Heart left ventricle (tissue), 16 donors: ENCODE data around the gene GRHL1. TPM values are rescaled to one million over a fixed set of nuclear protein-coding genes. Genes with fewer than 3 reads are reported as not detected.

Experiments used
- ATAC-seq, 4 donors: fragments of 200-7000 bp; cut with Tn5 transposase; one replicate each; pipeline ENCODE4 v1.9.1; 2020 to 2022; ENCODE audit warnings: moderate library complexity in 4 of 4, mild to moderate bottlenecking in 3 of 4, moderate number of reproducible peaks in 1 of 4
- DNase-seq, 5 donors: peaks; one replicate each; pipeline ENCODE4 v3.0.0-alpha.2; 2020
- H3K27ac ChIP-seq, 12 donors: fragments of 200-600 bp; sonication (generic) in 4 of 12; one replicate each; pipeline versions ENCODE4 v1.5.0 to v1.8.0; 2016 to 2022; ENCODE audit warnings: mild to moderate bottlenecking in 2 of 12
- H3K27me3 ChIP-seq, 9 donors: fragments of 200-600 bp; sonication (generic) in 2 of 9; one replicate each; pipeline versions ENCODE4 v1.5.1 to v1.8.0; 2016 to 2022; ENCODE audit warnings: mild to moderate bottlenecking in 3 of 9
- H3K36me3 ChIP-seq, 9 donors: fragments of 200-600 bp; sonication (generic) in 2 of 9; one replicate each; pipeline versions ENCODE4 v1.5.0 to v1.8.0; 2018 to 2022; ENCODE audit warnings: mild to moderate bottlenecking in 2 of 9
- H3K4me1 ChIP-seq, 12 donors: fragments of 200-600 bp; sonication (generic) in 4 of 12; one replicate each; pipeline versions ENCODE4 v1.5.0 to v1.8.0; 2016 to 2022; ENCODE audit warnings: mild to moderate bottlenecking in 3 of 12
- H3K4me3 ChIP-seq, 12 donors: fragments of 200-600 bp; sonication (generic) in 4 of 12; one replicate each; pipeline versions ENCODE4 v1.5.0 to v1.8.0; 2017 to 2022; ENCODE audit warnings: mild to moderate bottlenecking in 9 of 12, moderate library complexity in 4 of 12
- H3K9me3 ChIP-seq, 12 donors: fragments of 200-600 bp; sonication (generic) in 4 of 12; one replicate each; pipeline versions ENCODE4 v1.5.0 to v1.8.0; 2016 to 2022; ENCODE audit warnings: mild to moderate bottlenecking in 1 of 12
- CTCF ChIP-seq, 12 donors: fragments of 200-600 bp; sonication (generic) in 4 of 12; IDR thresholded peaks; one replicate each; pipeline versions ENCODE4 v1.5.0 to v1.8.0; 2018 to 2022; ENCODE audit warnings: antibody characterized with exemption in 12 of 12, mild to moderate bottlenecking in 5 of 12
- POLR2A ChIP-seq, 2 donors: fragments of 450-650 bp; IDR thresholded peaks; one replicate each; pipeline ENCODE4 v1.6.1; 2017; ENCODE audit warnings: antibody characterized with exemption in 2 of 2, mild to moderate bottlenecking in 2 of 2, moderate library complexity in 2 of 2
- WGBS, 4 donors: extraction: QIAGEN DNeasy Blood & Tissue Kit in 2 of 4; methylation state at CpG; one replicate each; pipeline versions ENCODE4 v1.1.5 to v1.1.7; 2013 to 2018; 5-methylcytosine and 5-hydroxymethylcytosine counted together
- intact Hi-C, 10 donors: fragments of 100-400 bp; cut with DNase I; formaldehyde crosslinking; loops; one replicate each; pipeline versions ENCODE4 v1.11.1 to v1.14.2; 2022
- polyA plus RNA-seq, 2 donors: library from polyadenylated mRNA; stranded (reverse); fragments of 200-250 nt; gene quantifications; one replicate each; pipeline ENCODE4 v1.2.3, GENCODE V29; 2013
- total RNA-seq, 9 donors: library from RNA; depleted of rRNA in 2 of 9; stranded (reverse); fragments of >200 nt in 2 of 9; fragmentation: NEBNext Ultra II Directional in 3 of 9; extraction: Animal tissue kit (Norgen Biotek cat#: 25700) in 3 of 9; gene quantifications; one replicate each; pipeline versions ENCODE4 v1.1.0 to v1.2.4, GENCODE V29; 2016 to 2023
- donor health status: ischemic (EF 13 %, LVEDD 7.1; RV severe dilation, severe dysfunction).
- donor health status: healthy with polysubstance abuse.
- donor health status: DM: no; HTN: yes; CAD: no.
- donor health status: DM: no; HTN: no; CAD: no.
- donor health status: ischemic (EF 25% LVEDD 6.9; RV normal size, moderate dysfunction).
- donor health status: ischemic (EF 25% LVEDD 5.7; RV mildly dilated, moderate dysfunction).
- donor health status: healthy.
- donor health status: DM: yes; HTN: yes; CAD: no.
- donor health status: ischemic (EF 35%, LVEDD 5.7; RV mildly dilated, moderate dysfunction).
- donor health status: nonischemic (EF 11% LVEDD 7.7; RV severe dilation, severe dysfunction).
- donor health status: DM: yes; HTN: yes; CAD: no.
- donor health status: PGD.
- donor health status: ischemic (EF 29% LVEDD 5.4; RV normal size, mild dysfunction).
- donor health status: nonischemic (EF 23%, LVEDD 6.1; RV moderate dilation, normal function).

GRHL1 gene
- total and polyA plus RNA-seq, 11 donors: 0.50 to 2.8 (median 1.0) TPM

GRCh38 chr2:9988320-9988719, 36.8 kb downstream of the GRHL1 start:
- Histone ChIP-seq H3K4me1 (peaks cover 0 to 50% (median 23%) of the 10 kb centered on the region in 12 donors), H3K9me3 (no peaks in the 10 kb centered on the region), H3K27ac (no peak overlapping the region), H3K27me3 (no peaks in the 10 kb centered on the region), H3K36me3 (no peaks in the 10 kb centered on the region), H3K4me3 (no peak overlapping the region)
- no peak for ATAC-seq
- no peak for TF ChIP-seq CTCF (IDR thresholded peaks at IDR 0.05)
- TF ChIP-seq POLR2A (IDR thresholded peaks at IDR 0.05): no peak
- no peak for DNase-seq
- intact Hi-C loops: loop anchor here in 5 of 10 donors (5.0 to 10.0 kb wide), 5 partner anchors 39 to 446 kb away; partner anchors contain the start of gene TAF1B (in 1 of the 5)
- 98 to 100% (median 99%) methylated on average over 5 of the region's 5 CpGs for WGBS, 4 donors

- Histone ChIP-seq H3K9me3 (no peaks in the 10 kb centered on the region), H3K27ac (peak overlapping the region in 1 of 12 donors; percentile 63), H3K36me3 (no peaks in the 10 kb centered on the region), H3K4me3 (no peak overlapping the region), H3K4me1 (peaks cover 0 to 41% (median 15%) of the 10 kb centered on the region in 12 donors), H3K27me3 (no peaks in the 10 kb centered on the region)
- peak in 4 of 5 donors; percentile 60 to 83 (median 70) for DNase-seq
- WGBS, 4 donors: 58 to 78% (median 67%) methylated on average over 6 of the region's 6 CpGs
- peak in 3 of 4 donors; percentile 53 to 73 (median 67) for ATAC-seq
- intact Hi-C loops: loop anchor here in 1 of 10 donors (5.0 kb wide), 1 partner anchor 37 kb away; no protein-coding TSS in a partner anchor
- TF ChIP-seq CTCF (IDR thresholded peaks at IDR 0.05) (no peak), POLR2A (IDR thresholded peaks at IDR 0.05) (no peak)
Observed at GRCh38 chr2:9990736-9991135, 39.2 kb downstream of the GRHL1 start.

- DNase-seq (no peak), ATAC-seq (no peak)
- Histone ChIP-seq H3K4me3 (no peak overlapping the region), H3K27ac (peak overlapping the region in 1 of 12 donors; percentile 63), H3K4me1 (peaks cover 0 to 45% (median 15%) of the 10 kb centered on the region in 12 donors), H3K9me3 (no peaks in the 10 kb centered on the region), H3K27me3 (no peaks in the 10 kb centered on the region), H3K36me3 (no peaks in the 10 kb centered on the region)
- no peak for TF ChIP-seq POLR2A (IDR thresholded peaks at IDR 0.05)
- TF ChIP-seq CTCF (IDR thresholded peaks at IDR 0.05): no peak
- 73 to 86% (median 77%) methylated on average over 1 of the region's 1 CpG for WGBS, 4 donors
- intact Hi-C loops: loop anchor here in 1 of 10 donors (5.0 kb wide), 1 partner anchor 36 kb away; no protein-coding TSS in a partner anchor
Observed at GRCh38 chr2:9991221-9991620, 39.7 kb downstream of the GRHL1 start.

- H3K27me3 ChIP-seq: no peaks in the 10 kb centered on the region
- H3K4me1 ChIP-seq: peaks cover 0 to 49% (median 19%) of the 10 kb centered on the region in 12 donors
- no peak overlapping the region for H3K4me3 ChIP-seq
- H3K36me3 ChIP-seq: no peaks in the 10 kb centered on the region
- peak overlapping the region in 1 of 12 donors; percentile 63 for H3K27ac ChIP-seq
- no peak for DNase-seq
- intact Hi-C loops: loop anchor here in 1 of 10 donors (5.0 kb wide), 1 partner anchor 35 kb away; no protein-coding TSS in a partner anchor
- no peaks in the 10 kb centered on the region for H3K9me3 ChIP-seq
- 60 to 73% (median 69%) methylated on average over 6 of the region's 6 CpGs for WGBS, 4 donors
- TF ChIP-seq POLR2A (IDR thresholded peaks at IDR 0.05): no peak
- no peak for TF ChIP-seq CTCF (IDR thresholded peaks at IDR 0.05)
- peak in 1 of 4 donors; percentile 55 for ATAC-seq
Observed at GRCh38 chr2:9991829-9992273, 40.4 kb downstream of the GRHL1 start.
